KMS-11 (cell line): ENCODE results near the gene KCNJ16.
A peak's percentile ranks its signal among the peaks of the same experiment; 100 is the strongest.

Experiments
- H2AFZ ChIP-seq: fragments of 200-600 bp; sonication (generic); 2 replicates; pipeline ENCODE4 v1.6.1; 2016; ENCODE audit warnings: antibody characterized with exemption, mixed run types, low read depth
- H3K27ac ChIP-seq: fragments of 200-600 bp; sonication (generic); 2 replicates; pipeline ENCODE4 v1.6.1; 2016; ENCODE audit warnings: mild to moderate bottlenecking, mixed run types
- H3K27me3 ChIP-seq: fragments of 200-600 bp; sonication (generic); 2 replicates; pipeline ENCODE4 v1.6.1; 2017; ENCODE audit warnings: mild to moderate bottlenecking, low read depth, mixed run types, moderate library complexity; ENCODE audit not compliant: insufficient read depth
- H3K36me3 ChIP-seq: fragments of 200-600 bp; sonication (generic); 2 replicates; pipeline ENCODE4 v1.6.1; 2017; ENCODE audit warnings: mild to moderate bottlenecking, mixed run types; ENCODE audit not compliant: insufficient read depth
- H3K4me1 ChIP-seq: fragments of 200-600 bp; sonication (generic); 2 replicates; pipeline ENCODE4 v1.6.1; 2016; ENCODE audit warnings: mild to moderate bottlenecking, low read depth, mixed run types; ENCODE audit not compliant: poor library complexity, severe bottlenecking
- H3K4me2 ChIP-seq: fragments of 200-600 bp; sonication (generic); 2 replicates; pipeline ENCODE4 v1.7.0; 2016; ENCODE audit warnings: mild to moderate bottlenecking, mixed run types
- H3K4me3 ChIP-seq: fragments of 200-600 bp; sonication (generic); IDR thresholded peaks from 2 replicates; pipeline ENCODE4 v1.6.1; 2017; ENCODE audit warnings: low read depth, low read length, mixed read lengths; ENCODE audit not compliant: insufficient read depth
- H3K79me2 ChIP-seq: fragments of 200-600 bp; sonication (generic); 2 replicates; pipeline ENCODE4 v1.6.1; 2016; ENCODE audit warnings: low read depth, mixed run types; ENCODE audit not compliant: insufficient read depth
- H3K9ac ChIP-seq: fragments of 200-600 bp; sonication (generic); 2 replicates; pipeline ENCODE4 v1.6.1; 2016; ENCODE audit warnings: mild to moderate bottlenecking, mixed run types
- H4K20me1 ChIP-seq: fragments of 200-600 bp; sonication (generic); 2 replicates; pipeline ENCODE4 v1.6.1; 2016; ENCODE audit warnings: mild to moderate bottlenecking, mixed run types; ENCODE audit not compliant: insufficient read depth
- CTCF ChIP-seq: fragments of 200-600 bp; sonication (generic); conservative IDR thresholded peaks from 2 replicates; pipeline ENCODE4 v1.6.1; 2017; ENCODE audit warnings: low read depth, mild to moderate bottlenecking, antibody characterized with exemption, low read length, moderate library complexity, mixed read lengths

Gene KCNJ16

DNA sequence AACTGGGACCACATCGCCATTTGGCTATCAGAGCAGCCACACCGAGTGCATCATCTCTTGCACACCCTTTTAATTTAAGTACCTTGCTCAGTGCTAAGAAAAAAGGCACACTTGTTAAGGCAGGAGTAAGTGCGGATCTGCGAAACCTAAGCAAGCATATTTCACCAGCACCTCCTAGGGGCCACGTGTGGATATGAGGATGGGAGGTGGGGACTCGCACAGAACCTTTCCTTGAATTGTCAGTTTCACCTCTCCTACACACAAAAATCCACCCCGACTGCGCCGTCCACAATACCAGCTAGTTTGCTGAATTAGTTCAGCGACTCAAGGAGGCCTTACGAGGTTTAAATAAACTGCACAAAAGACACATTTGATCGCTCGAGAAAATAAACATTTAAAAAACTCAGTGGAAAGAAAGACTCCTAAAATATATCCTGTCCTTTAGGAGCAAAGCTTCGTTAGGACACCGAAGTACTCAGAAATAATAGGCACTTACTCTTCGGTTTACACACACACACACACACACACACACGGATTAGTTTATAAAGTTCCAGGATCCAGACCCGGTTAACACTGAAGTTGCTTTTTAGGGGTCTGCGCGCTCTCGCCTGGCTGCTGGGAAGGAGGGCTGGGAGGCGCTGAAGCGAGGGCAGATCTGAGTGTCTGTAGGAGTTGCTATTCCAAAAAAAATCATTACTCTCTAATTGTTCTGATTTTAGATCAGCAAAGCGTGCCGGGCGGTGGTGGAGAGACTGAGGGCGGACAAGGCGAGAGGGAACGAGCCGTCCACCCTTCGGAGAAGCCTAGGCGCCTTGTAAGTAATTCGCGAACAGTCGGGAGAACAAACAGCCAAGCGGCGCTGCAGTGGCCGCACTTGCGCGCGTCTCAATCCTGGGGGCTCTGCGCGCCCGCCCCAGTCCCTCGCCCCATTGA lies 93.3 kb downstream of the KCNJ16 start:
- peak overlapping the region; percentile 49; the same call in 1 of the 2 replicates for H3K9ac ChIP-seq
- peak overlapping the region; percentile 96 for H2AFZ ChIP-seq
- H3K27me3 ChIP-seq: no peaks in the 10 kb centered on the region

DNA sequence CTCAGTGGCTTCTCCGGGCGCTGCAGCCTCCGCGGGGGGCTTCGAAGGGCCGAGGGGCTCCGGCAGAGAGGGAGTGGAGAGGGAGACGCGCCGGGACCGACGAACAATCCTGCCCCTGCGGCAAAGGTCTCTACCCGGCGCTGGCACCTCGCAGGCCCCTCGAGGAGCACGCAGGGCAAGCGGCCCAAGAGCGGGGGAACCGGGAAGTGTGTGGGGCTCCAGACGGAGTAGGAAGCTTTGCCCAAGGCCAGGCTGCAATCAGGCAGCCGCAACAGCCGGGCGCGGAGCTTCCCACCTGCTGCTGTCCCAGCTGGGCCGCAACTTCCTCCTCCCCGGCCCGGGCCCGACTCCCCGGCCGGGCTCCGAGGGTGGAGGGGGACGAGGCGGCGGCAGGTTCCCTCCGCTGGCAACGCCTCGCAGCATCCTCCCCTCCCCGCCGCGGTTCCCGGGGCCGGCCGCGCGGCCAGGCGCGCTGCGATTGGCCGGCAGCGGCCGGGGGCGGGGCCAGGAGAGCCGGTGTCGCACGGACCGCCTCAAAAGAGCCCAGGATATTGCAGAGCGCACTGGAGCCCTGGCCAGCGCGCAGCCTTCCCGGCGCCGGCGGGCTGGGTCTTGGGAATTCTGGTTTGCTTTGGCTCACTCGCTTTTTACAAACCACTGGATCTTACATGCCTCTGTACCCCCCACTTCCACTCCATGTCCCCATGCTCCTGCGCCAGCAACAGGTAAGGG lies 94.1 kb downstream of the KCNJ16 start, which contains the start of gene KCNJ2:
KCNJ2 (plus strand) TSS at position 556 of the 732 bp plus-strand sequence. CDS start 5,508 bp downstream, outside the sequence.
- Histone ChIP-seq H4K20me1 (no peaks in the 10 kb centered on the region), H3K4me1 (no peaks in the 10 kb centered on the region), H3K27ac (no peak within 1 kb of the TSS), H3K79me2 (no peaks in the 10 kb centered on the region), H3K4me2 (peak within 1 kb of the TSS; percentile 90), H3K27me3 (no peaks in the 10 kb centered on the region), H3K36me3 (no peaks in the 10 kb centered on the region), H3K4me3 (no peak within 1 kb of the TSS), H2AFZ (peak within 1 kb of the TSS; percentile 96), H3K9ac (peak within 1 kb of the TSS; percentile 49; the same call in 1 of the 2 replicates)
- no peak for TF ChIP-seq CTCF

More for the DNA sequence above, 93.3 kb downstream of the KCNJ16 start:
- Histone ChIP-seq H4K20me1 (no peaks in the 10 kb centered on the region), H3K79me2 (no peaks in the 10 kb centered on the region), H3K4me2 (peak overlapping the region; percentile 90), H3K27ac (no peak overlapping the region), H3K4me3 (no peak overlapping the region), H3K4me1 (no peaks in the 10 kb centered on the region), H3K36me3 (no peaks in the 10 kb centered on the region)
- TF ChIP-seq CTCF: peak; percentile 41; the same call in 1 of the 2 replicates

GRCh38 chr17:70169709-70170597 lies 94.9 kb downstream of the KCNJ16 start:
- H3K27me3 ChIP-seq: no peaks in the 10 kb centered on the region
- TF ChIP-seq CTCF: no peak
- no peaks in the 10 kb centered on the region for H3K36me3 ChIP-seq
- 0 out of 2 replicates have a peak overlapping the region, but pooled peaks have one; percentile 18 for H3K9ac ChIP-seq
- peak overlapping the region; percentile 96 for H2AFZ ChIP-seq
- H3K79me2 ChIP-seq: no peaks in the 10 kb centered on the region
- no peak overlapping the region for H3K4me3 ChIP-seq
- peak overlapping the region; percentile 90 for H3K4me2 ChIP-seq
- no peaks in the 10 kb centered on the region for H4K20me1 ChIP-seq
- no peak overlapping the region for H3K27ac ChIP-seq
- no peaks in the 10 kb centered on the region for H3K4me1 ChIP-seq

GRCh38 chr17:70171159-70171558 lies 96.1 kb downstream of the KCNJ16 start:
- Histone ChIP-seq H3K27ac (no peak overlapping the region), H2AFZ (no peak overlapping the region), H4K20me1 (no peaks in the 10 kb centered on the region), H3K9ac (no peak overlapping the region), H3K79me2 (no peaks in the 10 kb centered on the region), H3K27me3 (no peaks in the 10 kb centered on the region), H3K4me1 (no peaks in the 10 kb centered on the region), H3K4me2 (no peak overlapping the region), H3K4me3 (no peak overlapping the region), H3K36me3 (no peaks in the 10 kb centered on the region)
- TF ChIP-seq CTCF: no peak
